Jurkat, Clone E6-1 (cell line): Measurements from ENCODE around the gene MYH10.
A peak's percentile ranks its signal among the peaks of the same experiment; 100 is the strongest.

Experiments used
- DNase-seq: peaks from one replicate; pipeline ENCODE4 v3.0.0-alpha.2; 2011; ENCODE audit warnings: low read depth, low spot score
- H3K4me3 ChIP-seq: 2 replicates; pipeline ENCODE4 v1.5.1; 2011; ENCODE audit warnings: mild to moderate bottlenecking, low read length, control low read depth, moderate library complexity

The MYH10 gene

DNA sequence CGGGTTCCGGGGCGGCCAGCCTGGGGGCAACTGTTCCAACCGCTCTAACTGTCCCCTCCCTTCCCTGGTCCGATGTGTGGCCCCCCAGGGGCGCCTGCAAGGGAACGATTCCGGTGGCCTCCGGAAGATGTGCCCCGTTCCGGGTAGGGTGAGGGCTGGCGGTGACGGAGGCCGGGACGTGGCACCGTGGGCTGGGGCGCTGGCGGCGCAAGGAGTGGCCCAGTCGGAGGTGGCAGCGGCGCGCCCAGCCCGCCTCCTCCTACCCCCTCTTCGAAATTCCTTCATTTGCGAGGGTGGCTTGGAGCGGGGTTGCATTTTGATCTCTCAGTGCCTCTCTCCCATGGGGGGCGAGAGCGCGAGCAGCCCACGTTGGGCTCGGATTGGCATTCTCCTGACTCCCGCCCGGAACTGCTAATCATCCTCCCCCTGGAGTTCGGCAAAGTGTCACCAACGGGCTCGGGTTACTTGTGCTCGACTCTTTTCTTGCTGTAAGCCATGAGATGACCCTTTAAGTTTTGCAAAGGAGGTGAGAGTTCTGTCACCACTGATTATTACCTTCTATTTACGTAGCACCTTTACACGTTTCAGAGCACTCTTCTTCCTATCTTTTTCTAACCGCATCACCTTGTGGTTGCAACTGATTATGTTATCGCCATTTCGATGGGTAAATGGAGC lies 194.2 kb downstream of the MYH10 start:
- DNase-seq = peak; percentile 47

DNA sequence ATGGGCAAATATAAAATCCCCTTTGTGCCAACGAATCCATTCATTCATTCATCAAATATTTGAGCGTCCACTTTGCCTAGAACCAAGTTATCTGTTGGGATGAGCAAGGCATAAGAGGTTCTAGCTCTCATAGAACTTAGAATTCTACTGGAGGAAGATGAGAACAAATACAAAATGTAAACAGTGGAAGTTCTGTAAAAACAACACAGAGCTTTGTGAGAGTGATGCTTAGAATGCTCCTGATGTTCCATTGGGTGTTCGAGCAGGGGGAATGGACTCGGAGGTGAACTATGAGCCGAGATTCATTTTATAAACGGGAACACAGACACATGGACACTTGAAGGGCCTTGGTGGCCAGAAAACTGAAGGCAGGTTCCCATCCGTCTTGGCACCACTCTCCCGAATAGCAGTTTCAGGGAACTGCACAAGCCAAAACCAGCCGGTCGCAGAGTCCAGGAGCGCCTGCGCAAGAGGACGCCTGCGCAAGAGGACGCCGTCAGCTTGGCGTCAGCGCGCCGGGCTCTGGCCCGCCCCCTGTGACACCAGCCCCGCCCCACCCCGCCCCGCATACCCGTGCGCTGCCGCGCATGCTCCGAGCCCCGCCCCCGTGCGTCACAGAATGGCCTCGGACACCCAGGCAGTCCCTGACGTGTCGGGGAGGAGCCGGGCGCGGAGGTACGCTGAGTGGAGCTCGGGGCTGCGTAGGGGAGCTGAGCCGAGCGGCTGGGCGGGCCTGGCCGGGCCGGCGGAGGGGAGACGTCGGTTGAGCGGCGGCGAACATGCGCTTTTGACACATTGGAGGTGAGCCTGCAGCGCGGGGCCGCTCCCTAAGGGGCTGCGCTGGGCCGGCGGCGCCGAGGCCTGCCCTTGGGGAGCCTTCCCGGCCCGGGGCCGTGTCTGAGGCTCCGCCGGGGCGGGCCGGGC lies 195.0 kb downstream of the MYH10 start, which contains the start of gene NDEL1:
Gene NDEL1, plus strand, starts transcription at position 640 of the 924 bp plus-strand sequence. CDS start 8,388 bp downstream, outside the sequence.
- peak; percentile 93 for DNase-seq
- peak within 1 kb of the TSS; percentile 89 for H3K4me3 ChIP-seq

More for the DNA sequence above, 194.2 kb downstream of the MYH10 start:
- H3K4me3 ChIP-seq = peak overlapping the region; percentile 87

DNA sequence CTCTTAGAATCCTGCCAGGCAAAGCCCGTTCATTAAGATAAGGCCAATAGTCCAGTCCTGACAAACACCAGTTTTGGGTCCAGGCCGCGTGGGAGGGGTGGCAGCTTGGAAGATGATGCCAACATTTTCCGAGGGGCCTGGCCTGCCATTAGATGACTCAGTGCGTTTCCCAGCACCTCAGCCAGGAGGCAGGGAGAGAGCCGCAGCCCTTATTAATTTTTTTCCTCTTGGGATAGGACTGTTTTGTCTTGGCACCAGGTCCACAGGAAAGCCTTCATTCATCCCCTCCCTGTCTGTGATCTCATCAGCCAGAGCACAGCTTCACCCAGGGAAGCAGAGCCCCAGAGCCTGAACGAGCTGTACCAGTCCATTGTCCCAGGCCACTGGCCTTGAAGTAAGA lies 199.6 kb downstream of the MYH10 start:
- no peak overlapping the region for H3K4me3 ChIP-seq
- no peak for DNase-seq

- DNase-seq = no peak
- no peak overlapping the region for H3K4me3 ChIP-seq
Observed at GRCh38 chr17:8426802-8427201, 203.7 kb downstream of the MYH10 start.

DNA sequence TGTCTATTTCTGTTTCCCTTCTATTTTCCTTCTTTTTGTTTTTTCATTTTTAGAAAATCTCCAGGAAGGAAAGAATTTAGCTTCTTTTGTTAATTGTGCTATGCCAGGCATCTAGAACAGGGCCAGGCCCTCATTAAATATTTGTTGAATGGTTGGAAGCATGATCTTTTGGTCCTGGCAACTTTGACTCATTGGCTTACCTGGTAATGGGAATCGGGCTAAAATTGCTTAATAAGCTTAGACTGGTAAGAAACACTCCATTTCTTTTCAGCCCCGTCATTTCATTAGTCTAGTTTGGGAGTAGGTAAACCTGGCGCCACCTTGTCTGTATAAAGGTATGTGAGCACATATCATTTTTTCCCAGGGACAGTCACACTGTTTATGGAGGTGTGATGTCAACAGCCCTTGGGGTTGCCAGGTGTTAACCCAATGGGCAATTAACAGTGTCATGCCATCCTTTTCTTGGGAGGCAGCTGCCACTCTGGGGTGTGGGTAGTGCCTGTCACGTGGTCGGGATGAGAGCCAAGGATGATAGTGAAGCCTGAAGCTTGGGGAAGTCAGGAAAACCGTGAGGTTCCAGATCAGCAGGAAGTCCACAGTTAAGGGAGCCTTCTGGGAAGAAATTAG lies 204.3 kb downstream of the MYH10 start:
- H3K4me3 ChIP-seq = no peak overlapping the region
- DNase-seq = no peak
